ENCODE data around the gene ARID2.

Gene ARID2

DNA sequence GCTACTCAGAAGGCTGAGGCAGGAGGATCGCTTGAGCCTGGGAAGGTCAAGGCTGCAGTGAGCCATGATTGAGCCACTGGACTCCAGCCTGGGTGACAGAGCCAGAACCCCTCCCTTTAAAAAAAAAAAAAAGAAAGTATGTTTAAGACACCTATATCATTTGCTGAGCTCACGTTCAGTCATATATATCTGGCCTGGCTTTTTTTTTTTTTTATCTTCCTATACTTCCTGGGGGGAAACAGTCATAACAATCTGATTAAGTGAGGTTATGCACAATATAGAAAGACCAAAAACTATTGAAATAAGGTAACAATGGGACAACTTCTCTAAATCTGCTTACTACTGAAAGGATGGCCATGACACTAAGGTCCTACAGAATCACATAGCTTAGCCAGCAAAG lies 9.4 kb upstream of the ARID2 start:
- Histone ChIP-seq H3K36me3 (ENCODE audit: control insufficient read depth in 2 of 2, insufficient read depth in 2 of 2, low read length in 2 of 2) (no peaks in the 10 kb centered on the region), H3K4me1 (ENCODE audit: control insufficient read depth, insufficient read depth, low read length) (peaks cover 9% of the 10 kb centered on the region), H3K4me3 (ENCODE audit: low read length in 2 of 2) (no peak overlapping the region), H3K27me3 (ENCODE audit: control insufficient read depth in 1 of 2, insufficient read depth in 2 of 2, low read length in 2 of 2) (no peaks in the 10 kb centered on the region), H3K9ac (ENCODE audit: low read length in 2 of 2) (no peak overlapping the region), H3K27ac (ENCODE audit: low read length) (no peak overlapping the region), H3K9me3 (ENCODE audit: control insufficient read depth in 2 of 2, low read length in 2 of 2) (no peaks in the 10 kb centered on the region)

DNA sequence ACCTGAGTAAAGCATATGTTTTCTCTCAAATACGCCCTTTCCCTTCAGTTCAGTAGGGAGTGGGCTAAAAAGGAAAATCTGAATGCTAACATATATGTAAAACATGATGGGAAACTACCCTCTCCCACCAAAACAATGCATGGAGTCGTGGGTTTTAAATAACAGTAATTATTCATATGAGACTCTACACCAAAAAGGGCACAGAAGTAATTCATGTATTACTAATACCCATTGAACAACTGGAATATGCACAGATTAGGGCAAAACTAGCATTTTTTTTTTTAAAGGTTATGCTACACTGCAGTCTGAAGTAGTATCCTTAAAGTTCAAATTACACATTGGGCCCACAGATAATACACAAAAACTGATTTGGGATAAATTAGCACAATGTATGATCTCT lies 8.1 kb upstream of the ARID2 start:
- Histone ChIP-seq H3K36me3 (ENCODE audit: control insufficient read depth in 2 of 2, insufficient read depth in 2 of 2, low read length in 2 of 2) (no peaks in the 10 kb centered on the region), H3K27ac (ENCODE audit: low read length) (no peak overlapping the region), H3K9ac (ENCODE audit: low read length in 2 of 2) (no peak overlapping the region), H3K4me3 (ENCODE audit: low read length in 2 of 2) (no peak overlapping the region), H3K9me3 (ENCODE audit: control insufficient read depth in 2 of 2, low read length in 2 of 2) (no peaks in the 10 kb centered on the region), H3K27me3 (ENCODE audit: control insufficient read depth in 1 of 2, insufficient read depth in 2 of 2, low read length in 2 of 2) (no peaks in the 10 kb centered on the region), H3K4me1 (ENCODE audit: control insufficient read depth, insufficient read depth, low read length) (peaks cover 9% of the 10 kb centered on the region)

DNA sequence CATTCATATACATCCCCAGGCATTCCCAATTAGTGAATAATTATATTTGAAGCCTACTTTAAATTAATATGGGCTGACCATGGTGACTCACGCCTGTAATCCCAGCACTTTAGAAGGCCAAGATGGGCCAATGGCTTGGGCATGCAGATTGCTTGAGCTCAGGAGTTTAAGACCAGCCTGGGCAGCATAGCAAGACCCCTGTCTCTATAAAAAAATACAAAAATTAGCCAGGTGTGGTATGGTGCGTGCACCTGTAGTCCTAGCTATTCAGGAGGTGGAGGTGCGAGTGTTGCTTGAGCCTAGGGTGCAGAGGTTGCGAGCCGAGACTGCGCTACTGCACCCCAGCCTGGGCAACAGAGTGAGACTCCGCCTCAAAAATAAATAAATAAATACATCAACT lies 7.6 kb upstream of the ARID2 start:
- H3K9me3 ChIP-seq (ENCODE audit: control insufficient read depth in 2 of 2, low read length in 2 of 2) = no peaks in the 10 kb centered on the region
- no peak overlapping the region for H3K27ac ChIP-seq (ENCODE audit: low read length)
- H3K4me3 ChIP-seq (ENCODE audit: low read length in 2 of 2) = no peak overlapping the region
- no peaks in the 10 kb centered on the region for H3K36me3 ChIP-seq (ENCODE audit: control insufficient read depth in 2 of 2, insufficient read depth in 2 of 2, low read length in 2 of 2)
- H3K27me3 ChIP-seq (ENCODE audit: control insufficient read depth in 1 of 2, insufficient read depth in 2 of 2, low read length in 2 of 2) = no peaks in the 10 kb centered on the region
- peaks cover 9% of the 10 kb centered on the region for H3K4me1 ChIP-seq (ENCODE audit: control insufficient read depth, insufficient read depth, low read length)
- H3K9ac ChIP-seq (ENCODE audit: low read length in 2 of 2) = no peak overlapping the region

GRCh38 chr12:45725631-45726602 lies 3.6 kb upstream of the ARID2 start:
- peaks cover 13% of the 10 kb centered on the region for H3K4me1 ChIP-seq (ENCODE audit: control insufficient read depth, insufficient read depth, low read length)
- no peaks in the 10 kb centered on the region for H3K9me3 ChIP-seq (ENCODE audit: control insufficient read depth in 2 of 2, low read length in 2 of 2)
- H3K9ac ChIP-seq (ENCODE audit: low read length in 2 of 2) = peak overlapping the region; percentile 84 to 98
- peak overlapping the region; percentile 93 for H3K27ac ChIP-seq (ENCODE audit: low read length)
- peak overlapping the region; percentile 90 to 98 for H3K4me3 ChIP-seq (ENCODE audit: low read length in 2 of 2)
- no peaks in the 10 kb centered on the region for H3K36me3 ChIP-seq (ENCODE audit: control insufficient read depth in 2 of 2, insufficient read depth in 2 of 2, low read length in 2 of 2)
- H3K27me3 ChIP-seq (ENCODE audit: control insufficient read depth in 1 of 2, insufficient read depth in 2 of 2, low read length in 2 of 2) = no peaks in the 10 kb centered on the region

DNA sequence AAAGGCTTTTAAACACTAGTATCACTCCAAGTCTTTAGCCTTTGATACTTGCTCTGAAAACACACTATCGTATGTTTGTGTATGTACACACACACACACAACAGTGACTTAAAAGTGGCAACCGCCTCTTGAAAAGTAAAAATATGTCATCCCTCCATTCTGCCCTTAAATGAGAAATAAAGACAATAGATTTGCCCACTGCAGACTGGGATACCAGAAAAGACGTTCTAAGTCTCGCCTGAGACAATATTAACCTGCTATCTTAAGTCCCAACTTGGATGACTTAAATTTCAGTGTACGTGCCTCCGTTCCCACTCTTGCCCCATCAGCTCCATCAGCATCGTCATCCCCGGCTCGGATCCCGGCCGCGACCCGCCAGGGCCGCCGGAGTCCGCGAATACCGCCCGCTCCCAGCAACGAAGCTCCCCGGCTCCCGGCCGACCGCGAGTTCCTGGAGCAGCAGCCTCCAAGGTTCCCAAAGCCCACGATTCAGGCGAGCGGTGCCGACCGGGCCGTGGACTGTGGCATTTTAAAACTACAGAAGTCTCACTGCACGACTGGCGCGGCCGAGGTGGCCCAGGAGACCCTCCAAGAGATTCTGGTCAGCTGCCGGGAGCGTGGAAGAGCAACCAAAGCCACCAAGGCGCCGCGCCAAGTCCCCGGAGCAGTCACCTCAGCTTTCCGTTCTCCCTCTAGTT lies 2.8 kb upstream of the ARID2 start:
- H3K27me3 ChIP-seq (ENCODE audit: control insufficient read depth in 1 of 2, insufficient read depth in 2 of 2, low read length in 2 of 2) = no peaks in the 10 kb centered on the region
- no peaks in the 10 kb centered on the region for H3K36me3 ChIP-seq (ENCODE audit: control insufficient read depth in 2 of 2, insufficient read depth in 2 of 2, low read length in 2 of 2)
- H3K9me3 ChIP-seq (ENCODE audit: control insufficient read depth in 2 of 2, low read length in 2 of 2) = no peaks in the 10 kb centered on the region
- peaks cover 17% of the 10 kb centered on the region for H3K4me1 ChIP-seq (ENCODE audit: control insufficient read depth, insufficient read depth, low read length)
- peak overlapping the region; percentile 90 to 98 for H3K4me3 ChIP-seq (ENCODE audit: low read length in 2 of 2)
- H3K27ac ChIP-seq (ENCODE audit: low read length) = peak overlapping the region; percentile 93
- peak overlapping the region; percentile 84 to 98 for H3K9ac ChIP-seq (ENCODE audit: low read length in 2 of 2)

- H3K36me3 ChIP-seq (ENCODE audit: control insufficient read depth in 2 of 2, insufficient read depth in 2 of 2, low read length in 2 of 2) = no peaks in the 10 kb centered on the region
- H3K4me1 ChIP-seq (ENCODE audit: control insufficient read depth, insufficient read depth, low read length) = peaks cover 17% of the 10 kb centered on the region
- H3K27me3 ChIP-seq (ENCODE audit: control insufficient read depth in 1 of 2, insufficient read depth in 2 of 2, low read length in 2 of 2) = no peaks in the 10 kb centered on the region
- peak overlapping the region; percentile 90 to 98 for H3K4me3 ChIP-seq (ENCODE audit: low read length in 2 of 2)
- H3K9me3 ChIP-seq (ENCODE audit: control insufficient read depth in 2 of 2, low read length in 2 of 2) = no peaks in the 10 kb centered on the region
- peak overlapping the region; percentile 84 to 98 for H3K9ac ChIP-seq (ENCODE audit: low read length in 2 of 2)
- H3K27ac ChIP-seq (ENCODE audit: low read length) = peak overlapping the region; percentile 93
Observed at GRCh38 chr12:45727301-45727979, 2.1 kb upstream of the ARID2 start.

GRCh38 chr12:45727980-45728629 lies 1.4 kb upstream of the ARID2 start:
- H3K27ac ChIP-seq (ENCODE audit: low read length) = peak overlapping the region; percentile 93

GRCh38 chr12:45728630-45729232 lies 775 bp upstream of the ARID2 start:
- Histone ChIP-seq H3K4me1 (ENCODE audit: control insufficient read depth, insufficient read depth, low read length) (peaks cover 13% of the 10 kb centered on the region), H3K36me3 (ENCODE audit: control insufficient read depth in 2 of 2, insufficient read depth in 2 of 2, low read length in 2 of 2) (no peaks in the 10 kb centered on the region), H3K27me3 (ENCODE audit: control insufficient read depth in 1 of 2, insufficient read depth in 2 of 2, low read length in 2 of 2) (no peaks in the 10 kb centered on the region), H3K9ac (ENCODE audit: low read length in 2 of 2) (peak overlapping the region; percentile 84 to 98), H3K27ac (ENCODE audit: low read length) (peak overlapping the region; percentile 93), H3K9me3 (ENCODE audit: control insufficient read depth in 2 of 2, low read length in 2 of 2) (no peaks in the 10 kb centered on the region), H3K4me3 (ENCODE audit: low read length in 2 of 2) (peak overlapping the region; percentile 90 to 98)

More at GRCh38 chr12:45727980-45728629, 1.4 kb upstream of the ARID2 start:
- H3K9ac ChIP-seq (ENCODE audit: low read length in 2 of 2) = peak overlapping the region; percentile 84 to 98
- H3K27me3 ChIP-seq (ENCODE audit: control insufficient read depth in 1 of 2, insufficient read depth in 2 of 2, low read length in 2 of 2) = no peaks in the 10 kb centered on the region
- peaks cover 13% of the 10 kb centered on the region for H3K4me1 ChIP-seq (ENCODE audit: control insufficient read depth, insufficient read depth, low read length)
- no peaks in the 10 kb centered on the region for H3K9me3 ChIP-seq (ENCODE audit: control insufficient read depth in 2 of 2, low read length in 2 of 2)
- H3K4me3 ChIP-seq (ENCODE audit: low read length in 2 of 2) = peak overlapping the region; percentile 90 to 98
- no peaks in the 10 kb centered on the region for H3K36me3 ChIP-seq (ENCODE audit: control insufficient read depth in 2 of 2, insufficient read depth in 2 of 2, low read length in 2 of 2)

GRCh38 chr12:45730084-45730347 lies 510 bp downstream of the ARID2 start:
- Histone ChIP-seq H3K27me3 (ENCODE audit: control insufficient read depth in 1 of 2, insufficient read depth in 2 of 2, low read length in 2 of 2) (no peaks in the 10 kb centered on the region), H3K9ac (ENCODE audit: low read length in 2 of 2) (peak overlapping the region; percentile 80 to 96), H3K27ac (ENCODE audit: low read length) (peak overlapping the region; percentile 88), H3K4me3 (ENCODE audit: low read length in 2 of 2) (peak overlapping the region; percentile 79 to 82), H3K4me1 (ENCODE audit: control insufficient read depth, insufficient read depth, low read length) (peaks cover 8% of the 10 kb centered on the region), H3K9me3 (ENCODE audit: control insufficient read depth in 2 of 2, low read length in 2 of 2) (no peaks in the 10 kb centered on the region), H3K36me3 (ENCODE audit: control insufficient read depth in 2 of 2, insufficient read depth in 2 of 2, low read length in 2 of 2) (no peaks in the 10 kb centered on the region)
